DND-41 (cell line): ENCODE data around the gene C6orf132.
A peak's percentile ranks its signal among the peaks of the same experiment; 100 is the strongest.

Source experiments
- ATAC-seq: fragments of 200-7000 bp; cut with Tn5 transposase; 3 replicates; pipeline ENCODE4 v1.9.1; 2021; ENCODE audit warnings: low read depth; ENCODE audit not compliant: insufficient read depth
- DNase-seq: peaks from one replicate; pipeline ENCODE4 v3.0.0-alpha.2; 2020
- H2AFZ ChIP-seq: 2 replicates; pipeline ENCODE4 v1.6.0; 2012; ENCODE audit warnings: low read depth, low read length
- H3K27ac ChIP-seq: 2 replicates; pipeline ENCODE4 v1.5.1; 2012; ENCODE audit warnings: low read length, inconsistent platforms
- H3K27me3 ChIP-seq: fragments of 200-600 bp; sonication (generic); 2 replicates; pipeline ENCODE4 v1.6.0; 2012; ENCODE audit warnings: low read length, mild to moderate bottlenecking, inconsistent platforms; ENCODE audit not compliant: insufficient read depth, poor library complexity
- H3K36me3 ChIP-seq: 2 replicates; pipeline ENCODE4 v1.5.1; 2012; ENCODE audit warnings: low read length, inconsistent platforms; ENCODE audit not compliant: insufficient read depth
- H3K4me1 ChIP-seq: 2 replicates; pipeline ENCODE4 v1.5.1; 2012; ENCODE audit warnings: mild to moderate bottlenecking, low read length; ENCODE audit not compliant: insufficient read depth
- H3K4me2 ChIP-seq: 2 replicates; pipeline ENCODE4 v1.6.0; 2012; ENCODE audit warnings: mild to moderate bottlenecking, moderate library complexity, low read length, inconsistent platforms; ENCODE audit not compliant: insufficient read depth
- H3K4me3 ChIP-seq, 2 experiments: fragments of 200-600 bp in 1 of 2; shearing (Covaris generic) in 1 of 2; 2 replicates each; pipeline ENCODE4 v1.5.1; 2012 to 2016; ENCODE audit warnings: inconsistent platforms in 2 of 2, low read length in 2 of 2, mild to moderate bottlenecking in 2 of 2, low read depth in 1 of 2, moderate library complexity in 1 of 2
- H3K79me2 ChIP-seq: 2 replicates; pipeline ENCODE4 v1.6.0; 2012; ENCODE audit warnings: low read length, inconsistent platforms; ENCODE audit not compliant: insufficient read depth
- H3K9ac ChIP-seq: 2 replicates; pipeline ENCODE4 v1.6.0; 2012; ENCODE audit warnings: low read depth, mild to moderate bottlenecking, inconsistent platforms, low read length, moderate library complexity
- H3K9me3 ChIP-seq: 2 replicates; pipeline ENCODE4 v1.5.1; 2012; ENCODE audit warnings: low read length, moderate library complexity, mild to moderate bottlenecking, inconsistent platforms; ENCODE audit not compliant: insufficient read depth, severe bottlenecking
- H4K20me1 ChIP-seq: 2 replicates; pipeline ENCODE4 v1.6.0; 2012; ENCODE audit warnings: low read length; ENCODE audit not compliant: insufficient read depth
- CTCF ChIP-seq: IDR thresholded peaks from 2 replicates; pipeline ENCODE4 v1.5.1; 2012; ENCODE audit warnings: borderline replicate concordance, low read length, moderate library complexity, mild to moderate bottlenecking; ENCODE audit not compliant: poor library complexity, severe bottlenecking; ENCODE audit errors: extremely low read depth
- EZH2 ChIP-seq: IDR thresholded peaks from 3 replicates; pipeline ENCODE4 v1.6.1; 2012; ENCODE audit warnings: borderline replicate concordance, low read depth, mild to moderate bottlenecking, moderate library complexity, low read length, inconsistent platforms; ENCODE audit not compliant: severe bottlenecking

C6orf132 gene

GRCh38 chr6:42083530-42083929 lies 58.9 kb downstream of the C6orf132 start:
- H3K4me3 ChIP-seq: no peak overlapping the region
- ATAC-seq: no peak
- no peaks in the 10 kb centered on the region for H4K20me1 ChIP-seq
- DNase-seq: no peak
- H3K9ac ChIP-seq: no peak overlapping the region
- H3K27ac ChIP-seq: no peak overlapping the region
- H3K9me3 ChIP-seq: no peaks in the 10 kb centered on the region
- H3K79me2 ChIP-seq: no peaks in the 10 kb centered on the region
- no peaks in the 10 kb centered on the region for H3K27me3 ChIP-seq
- H3K36me3 ChIP-seq: peaks cover 18% of the 10 kb centered on the region
- TF ChIP-seq CTCF (no peak), EZH2 (no peak)
- no peaks in the 10 kb centered on the region for H3K4me1 ChIP-seq
- no peak overlapping the region for H2AFZ ChIP-seq
- no peak overlapping the region for H3K4me2 ChIP-seq

- no peaks in the 10 kb centered on the region for H4K20me1 ChIP-seq
- H3K9ac ChIP-seq: no peak overlapping the region
- no peaks in the 10 kb centered on the region for H3K4me1 ChIP-seq
- DNase-seq: no peak
- H3K27me3 ChIP-seq: no peaks in the 10 kb centered on the region
- no peak overlapping the region for H3K4me3 ChIP-seq
- no peak overlapping the region for H3K27ac ChIP-seq
- H3K4me2 ChIP-seq: no peak overlapping the region
- H3K36me3 ChIP-seq: peaks cover 45% of the 10 kb centered on the region
- H3K9me3 ChIP-seq: no peaks in the 10 kb centered on the region
- TF ChIP-seq CTCF: no peak
- TF ChIP-seq EZH2: no peak
- no peak overlapping the region for H2AFZ ChIP-seq
- no peak for ATAC-seq
- no peaks in the 10 kb centered on the region for H3K79me2 ChIP-seq
Observed at GRCh38 chr6:42079941-42080464, 62.4 kb downstream of the C6orf132 start.

- Histone ChIP-seq H3K27me3 (no peaks in the 10 kb centered on the region), H3K9ac (no peak overlapping the region), H4K20me1 (no peaks in the 10 kb centered on the region), H3K4me2 (no peak overlapping the region), H3K79me2 (no peaks in the 10 kb centered on the region), H2AFZ (no peak overlapping the region), H3K4me3 (no peak overlapping the region), H3K9me3 (no peaks in the 10 kb centered on the region), H3K36me3 (peaks cover 56% of the 10 kb centered on the region), H3K4me1 (no peaks in the 10 kb centered on the region), H3K27ac (no peak overlapping the region)
- no peak for DNase-seq
- no peak for ATAC-seq
- no peak for TF ChIP-seq CTCF
- TF ChIP-seq EZH2: no peak
Observed at GRCh38 chr6:42078386-42078785, 64.0 kb downstream of the C6orf132 start.

GRCh38 chr6:42075159-42075838 lies 67.1 kb downstream of the C6orf132 start:
- no peak overlapping the region for H3K27ac ChIP-seq
- no peak for ATAC-seq

More at GRCh38 chr6:42075159-42075838, 67.1 kb downstream of the C6orf132 start:
- Histone ChIP-seq H3K9ac (no peak overlapping the region), H3K79me2 (no peaks in the 10 kb centered on the region), H3K4me2 (no peak overlapping the region), H2AFZ (no peak overlapping the region), H4K20me1 (no peaks in the 10 kb centered on the region), H3K27me3 (no peaks in the 10 kb centered on the region), H3K36me3 (peaks cover 78% of the 10 kb centered on the region), H3K9me3 (no peaks in the 10 kb centered on the region), H3K4me1 (no peaks in the 10 kb centered on the region), H3K4me3 (no peak overlapping the region)
- DNase-seq: peak; percentile 49
- TF ChIP-seq CTCF: peak; percentile 66
- TF ChIP-seq EZH2: no peak
